Measurements from ENCODE around the gene EVI5L. TPM values are rescaled to one million over a fixed set of nuclear protein-coding genes. Genes with fewer than 3 reads are reported as not detected.

Gene EVI5L
- total RNA-seq, 1 donor from 2014 or later: 15.5 TPM

DNA sequence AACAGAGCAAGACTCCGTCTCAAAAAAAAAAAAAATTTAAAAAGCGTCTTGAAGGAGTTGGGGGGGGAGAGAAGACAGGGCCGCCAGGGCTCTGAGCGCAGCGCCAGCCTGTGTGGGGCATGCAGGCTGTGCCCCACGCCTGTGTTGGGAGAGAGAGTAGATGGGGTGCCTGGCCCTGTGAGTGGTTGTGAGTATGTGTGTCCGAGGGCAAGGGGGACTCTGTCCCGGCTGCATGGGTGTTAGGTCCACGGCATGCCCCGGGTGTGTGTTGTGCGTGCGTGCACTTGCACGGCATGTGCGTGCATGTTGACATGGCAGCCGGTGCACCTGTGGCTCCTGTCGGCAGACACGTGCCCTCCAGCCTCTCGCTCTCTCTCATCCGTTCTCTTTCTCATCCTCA lies 77.1 kb downstream of the EVI5L start:
- ATAC-seq (no peak), DNase-seq (no peak)
- Histone ChIP-seq H3K4me1 (peaks cover 22% of the 10 kb centered on the region), H3K36me3 (peaks cover 29% of the 10 kb centered on the region), H3K4me3 (no peak overlapping the region), H3K9me3 (no peaks in the 10 kb centered on the region), H3K27ac (no peak overlapping the region), H3K27me3 (no peaks in the 10 kb centered on the region)
- TF ChIP-seq, protein P1, sequence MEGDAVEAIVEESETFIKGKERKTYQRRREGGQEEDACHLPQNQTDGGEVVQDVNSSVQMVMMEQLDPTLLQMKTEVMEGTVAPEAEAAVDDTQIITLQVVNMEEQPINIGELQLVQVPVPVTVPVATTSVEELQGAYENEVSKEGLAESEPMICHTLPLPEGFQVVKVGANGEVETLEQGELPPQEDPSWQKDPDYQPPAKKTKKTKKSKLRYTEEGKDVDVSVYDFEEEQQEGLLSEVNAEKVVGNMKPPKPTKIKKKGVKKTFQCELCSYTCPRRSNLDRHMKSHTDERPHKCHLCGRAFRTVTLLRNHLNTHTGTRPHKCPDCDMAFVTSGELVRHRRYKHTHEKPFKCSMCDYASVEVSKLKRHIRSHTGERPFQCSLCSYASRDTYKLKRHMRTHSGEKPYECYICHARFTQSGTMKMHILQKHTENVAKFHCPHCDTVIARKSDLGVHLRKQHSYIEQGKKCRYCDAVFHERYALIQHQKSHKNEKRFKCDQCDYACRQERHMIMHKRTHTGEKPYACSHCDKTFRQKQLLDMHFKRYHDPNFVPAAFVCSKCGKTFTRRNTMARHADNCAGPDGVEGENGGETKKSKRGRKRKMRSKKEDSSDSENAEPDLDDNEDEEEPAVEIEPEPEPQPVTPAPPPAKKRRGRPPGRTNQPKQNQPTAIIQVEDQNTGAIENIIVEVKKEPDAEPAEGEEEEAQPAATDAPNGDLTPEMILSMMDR (IDR thresholded peaks at IDR 0.05): no peak
- intact Hi-C loops (cut with DNase I): no loop called here

DNA sequence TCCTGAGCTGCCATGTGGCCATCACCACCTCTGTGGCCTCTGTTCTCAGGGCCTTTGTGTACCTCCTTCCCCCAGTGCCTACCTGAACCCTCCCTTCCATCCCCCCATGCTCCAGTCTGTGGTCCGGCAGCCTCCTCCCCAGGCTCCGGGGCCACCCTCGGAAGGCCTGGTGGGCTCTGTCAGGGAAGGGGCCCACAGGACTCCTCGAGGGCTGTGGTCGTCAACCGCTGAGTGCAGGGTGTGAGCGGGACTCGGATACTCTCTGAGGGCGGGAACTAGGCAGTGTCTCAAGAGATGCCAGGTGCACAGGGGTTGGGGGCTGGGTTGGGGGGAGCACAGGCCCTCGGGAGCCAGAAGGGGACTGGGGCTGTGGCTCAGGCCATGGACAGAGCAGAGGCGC lies 77.5 kb downstream of the EVI5L start:
- TF ChIP-seq, protein P1 (IDR thresholded peaks at IDR 0.05): no peak
- Histone ChIP-seq H3K27ac (no peak overlapping the region), H3K4me1 (peaks cover 19% of the 10 kb centered on the region), H3K27me3 (no peaks in the 10 kb centered on the region), H3K36me3 (peaks cover 33% of the 10 kb centered on the region), H3K9me3 (no peaks in the 10 kb centered on the region), H3K4me3 (no peak overlapping the region)
- intact Hi-C loops (cut with DNase I): no loop called here
- peak; percentile 64 for DNase-seq
- no peak for ATAC-seq

DNA sequence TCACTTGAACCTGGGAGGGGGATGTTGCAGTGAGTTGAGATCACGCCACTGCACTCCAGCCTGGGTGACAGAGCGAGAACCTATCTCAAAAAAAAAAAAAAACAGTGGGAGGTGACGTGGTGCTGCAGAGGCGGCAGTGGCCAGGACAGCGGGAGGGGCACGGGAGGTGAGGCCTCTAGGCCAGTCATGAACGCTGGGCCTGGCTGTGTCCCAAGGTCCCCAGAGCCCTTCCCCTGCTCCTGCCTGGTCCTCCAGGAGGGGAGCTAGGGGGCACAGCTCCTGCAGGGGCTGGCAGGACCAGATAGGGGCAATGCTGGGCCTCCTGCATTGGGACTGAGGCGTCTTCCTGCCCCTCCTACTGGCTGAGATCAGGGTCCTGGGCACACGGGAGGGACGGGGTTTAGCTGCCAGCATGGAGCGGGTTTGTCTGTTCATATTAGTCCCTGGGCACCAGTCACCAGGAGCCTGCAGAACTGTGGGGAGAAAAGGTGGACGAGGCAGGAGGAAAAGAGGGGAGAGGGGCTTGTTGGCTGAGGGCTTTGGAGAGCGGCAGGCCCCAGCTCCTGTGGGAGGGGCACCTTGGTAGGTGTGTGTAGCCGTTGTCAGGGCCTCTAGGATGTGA lies 78.2 kb downstream of the EVI5L start:
- Histone ChIP-seq H3K9me3 (no peaks in the 10 kb centered on the region), H3K27ac (no peak overlapping the region), H3K4me1 (peaks cover 14% of the 10 kb centered on the region), H3K4me3 (no peak overlapping the region), H3K36me3 (peaks cover 39% of the 10 kb centered on the region), H3K27me3 (no peaks in the 10 kb centered on the region)
- ATAC-seq (no peak), DNase-seq (peak; percentile 61)
- TF ChIP-seq, protein P1 (IDR thresholded peaks at IDR 0.05): no peak
- intact Hi-C loops (cut with DNase I): no loop called here

DNA sequence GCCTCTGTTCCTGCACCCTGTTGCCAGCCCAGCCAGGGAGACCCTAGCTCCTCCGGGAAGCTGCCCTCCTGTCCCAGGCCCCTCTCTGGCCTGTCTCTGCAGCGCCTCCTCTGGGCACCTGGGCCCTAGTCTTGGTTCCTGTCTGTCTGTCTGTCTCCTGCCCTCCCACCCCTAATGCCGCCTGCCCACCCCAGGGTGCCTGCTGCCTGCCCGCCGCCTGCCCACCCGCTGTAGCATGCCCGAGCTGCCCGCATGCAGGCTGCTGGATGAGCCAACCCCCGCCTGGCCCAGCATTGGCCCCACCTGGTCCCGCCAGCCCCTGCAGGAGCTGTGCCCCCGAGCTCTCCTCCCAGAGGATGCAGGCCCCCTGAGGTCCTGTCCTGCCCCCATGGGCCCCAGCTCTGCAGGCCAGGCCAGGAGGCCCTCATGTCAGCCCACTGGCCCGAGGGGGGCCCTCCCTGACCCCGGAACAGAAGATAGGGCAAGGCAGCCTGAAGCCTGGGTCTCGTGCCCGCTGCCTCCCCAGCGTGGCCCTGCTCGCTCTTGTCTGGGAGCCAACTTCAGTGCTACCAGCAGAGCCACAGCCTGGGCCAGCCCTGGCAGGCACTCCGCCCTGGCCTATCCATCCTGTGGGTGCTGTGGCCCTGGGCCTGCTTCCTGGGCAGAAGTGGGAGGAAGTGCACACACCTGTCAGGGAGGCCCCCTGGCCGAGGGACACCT lies 78.9 kb downstream of the EVI5L start:
- Histone ChIP-seq H3K4me1 (peaks cover 14% of the 10 kb centered on the region), H3K36me3 (peaks cover 39% of the 10 kb centered on the region), H3K9me3 (no peaks in the 10 kb centered on the region), H3K27me3 (no peaks in the 10 kb centered on the region), H3K27ac (no peak overlapping the region), H3K4me3 (no peak overlapping the region)
- intact Hi-C loops (cut with DNase I): no loop called here
- DNase-seq (no peak), ATAC-seq (no peak)
- TF ChIP-seq, protein P1 (IDR thresholded peaks at IDR 0.05): no peak

DNA sequence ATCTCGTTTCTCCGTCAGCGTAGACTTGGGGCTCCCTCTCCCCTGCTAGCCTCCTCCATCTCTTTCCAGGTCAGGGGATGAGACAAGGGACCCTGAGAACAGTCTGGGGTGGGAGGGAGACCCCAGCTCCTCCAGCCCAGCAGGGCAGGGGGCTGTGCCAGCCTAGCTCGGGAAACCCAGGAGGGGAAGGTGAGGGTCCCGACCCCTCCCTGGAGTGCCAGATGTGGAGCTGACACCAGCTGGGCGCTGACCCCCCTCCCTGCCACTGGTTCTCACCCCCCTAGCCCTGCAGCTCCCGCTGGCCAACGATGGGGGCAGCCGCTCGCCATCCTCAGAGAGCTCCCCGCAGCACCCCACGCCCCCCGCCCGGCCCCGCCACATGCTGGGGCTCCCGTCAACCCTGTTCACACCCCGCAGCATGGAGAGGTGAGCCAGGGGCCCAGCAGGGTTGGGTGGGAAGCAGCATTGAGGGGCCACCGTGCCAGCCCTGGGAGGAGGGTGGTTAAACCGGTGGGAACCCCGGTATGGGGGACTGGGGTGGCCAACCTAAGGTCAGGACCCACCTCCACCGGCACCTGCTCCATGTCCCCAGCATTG lies 79.6 kb downstream of the EVI5L start:
- TF ChIP-seq, protein P1 (IDR thresholded peaks at IDR 0.05): no peak
- Histone ChIP-seq H3K4me3 (no peak overlapping the region), H3K4me1 (peaks cover 12% of the 10 kb centered on the region), H3K27me3 (no peaks in the 10 kb centered on the region), H3K9me3 (no peaks in the 10 kb centered on the region), H3K27ac (no peak overlapping the region), H3K36me3 (peaks cover 39% of the 10 kb centered on the region)
- intact Hi-C loops (cut with DNase I): no loop called here
- no peak for ATAC-seq
- DNase-seq: no peak
